Tongue (tissue), 2 donors: ENCODE data around the gene STMN3. TPM values are rescaled to one million over a fixed set of nuclear protein-coding genes. Genes with fewer than 3 reads are reported as not detected.

ENCODE experiments used
- DNase-seq: peaks from one replicate; pipeline ENCODE4 v3.0.0-alpha.2; 2015
- total RNA-seq: library from RNA; depleted of rRNA; stranded (reverse); fragments of >200 nt; gene quantifications from one replicate; pipeline ENCODE4 v1.2.3, GENCODE V29; 2014

STMN3 gene
- total RNA-seq, 1 donor from 2014 or later: 15.6 TPM

GRCh38 chr20:63692436-63693082 is 39.3 kb upstream of the STMN3 start:
- no peak for DNase-seq

- DNase-seq: no peak
These were observed 38.6 kb upstream of the STMN3 start for GRCh38 chr20:63691711-63692435.

DNA sequence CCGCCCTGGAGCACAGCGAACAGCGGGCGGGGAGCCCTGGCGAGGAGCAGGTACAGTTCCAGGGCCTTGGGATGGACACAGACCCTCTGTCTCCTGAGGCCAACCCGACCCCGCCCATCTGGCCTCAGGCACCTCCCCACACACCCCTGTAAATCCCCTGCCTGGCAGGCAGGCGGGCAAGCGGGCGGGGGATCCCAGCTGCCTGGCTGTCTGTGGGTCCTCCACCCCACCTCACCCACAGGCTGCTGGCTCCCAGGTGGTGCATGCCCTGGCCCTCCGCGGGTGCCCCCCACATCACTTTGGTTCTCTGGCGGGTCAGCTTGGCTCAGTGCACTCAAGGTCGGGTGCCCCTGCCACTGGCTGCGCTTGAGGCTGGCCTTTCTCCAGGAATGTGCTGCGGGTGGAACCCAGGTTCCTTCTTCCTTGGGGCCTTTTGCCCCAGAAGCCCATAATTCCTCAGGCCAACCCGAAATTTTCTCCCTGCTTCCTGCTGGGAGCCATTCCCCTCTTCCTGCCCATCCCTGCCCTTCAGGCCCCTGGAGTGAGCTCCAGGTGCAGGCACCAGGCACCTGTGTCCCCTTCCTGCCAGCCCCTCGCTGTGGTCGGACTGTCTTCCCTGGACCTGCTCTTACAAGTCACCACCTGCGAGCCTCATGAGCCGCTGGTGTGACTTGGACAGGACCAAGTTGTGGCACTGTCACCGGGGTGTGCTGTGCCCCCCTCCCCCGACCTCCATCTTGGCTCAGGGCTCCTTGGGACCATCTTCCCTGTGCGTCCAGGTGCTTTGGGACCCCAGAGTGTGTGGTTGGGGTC is 37.9 kb upstream of the STMN3 start:
- no peak for DNase-seq

DNA sequence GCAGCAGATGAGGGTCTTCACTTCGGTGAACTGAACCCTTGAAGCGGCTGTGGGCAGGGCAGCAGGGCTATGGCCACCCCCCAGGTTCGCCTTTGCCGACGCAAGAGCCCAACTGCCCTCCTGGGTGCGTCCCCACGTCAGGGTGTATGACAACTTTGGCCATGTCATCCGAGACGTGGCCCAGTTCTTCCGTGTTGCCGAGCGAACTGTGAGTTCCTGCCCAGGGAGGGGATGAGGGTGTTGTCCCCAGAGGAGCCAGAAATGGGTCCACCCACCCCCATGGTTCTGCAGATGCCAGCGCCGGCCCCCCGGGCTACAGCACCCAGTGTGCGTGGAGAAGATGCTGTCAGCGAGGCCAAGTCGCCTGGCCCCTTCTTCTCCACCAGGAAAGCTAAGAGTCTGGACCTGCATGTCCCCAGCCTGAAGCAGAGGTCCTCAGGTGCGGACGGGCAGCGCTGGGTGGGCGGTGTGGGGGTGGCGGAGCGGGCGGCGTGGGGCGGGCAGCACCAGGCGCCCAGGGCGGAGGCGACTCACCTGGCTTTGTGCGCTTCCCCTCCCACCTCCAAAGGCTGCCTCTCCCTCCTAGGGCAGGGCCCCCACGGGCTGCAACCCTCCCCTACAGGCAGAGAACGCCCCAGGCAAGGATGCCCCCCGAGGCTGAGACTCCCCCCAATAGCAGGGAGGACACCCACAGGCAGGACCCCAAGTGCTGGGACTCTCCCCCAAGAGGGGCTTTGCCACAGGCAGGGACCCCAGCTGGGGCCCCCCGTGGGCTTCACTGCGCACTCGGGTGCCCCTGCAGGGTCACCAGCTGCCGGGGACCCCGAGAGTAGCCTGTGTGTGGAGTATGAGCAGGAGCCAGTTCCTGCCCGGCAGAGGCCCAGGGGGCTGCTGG is 37.0 kb upstream of the STMN3 start:
- no peak for DNase-seq

DNA sequence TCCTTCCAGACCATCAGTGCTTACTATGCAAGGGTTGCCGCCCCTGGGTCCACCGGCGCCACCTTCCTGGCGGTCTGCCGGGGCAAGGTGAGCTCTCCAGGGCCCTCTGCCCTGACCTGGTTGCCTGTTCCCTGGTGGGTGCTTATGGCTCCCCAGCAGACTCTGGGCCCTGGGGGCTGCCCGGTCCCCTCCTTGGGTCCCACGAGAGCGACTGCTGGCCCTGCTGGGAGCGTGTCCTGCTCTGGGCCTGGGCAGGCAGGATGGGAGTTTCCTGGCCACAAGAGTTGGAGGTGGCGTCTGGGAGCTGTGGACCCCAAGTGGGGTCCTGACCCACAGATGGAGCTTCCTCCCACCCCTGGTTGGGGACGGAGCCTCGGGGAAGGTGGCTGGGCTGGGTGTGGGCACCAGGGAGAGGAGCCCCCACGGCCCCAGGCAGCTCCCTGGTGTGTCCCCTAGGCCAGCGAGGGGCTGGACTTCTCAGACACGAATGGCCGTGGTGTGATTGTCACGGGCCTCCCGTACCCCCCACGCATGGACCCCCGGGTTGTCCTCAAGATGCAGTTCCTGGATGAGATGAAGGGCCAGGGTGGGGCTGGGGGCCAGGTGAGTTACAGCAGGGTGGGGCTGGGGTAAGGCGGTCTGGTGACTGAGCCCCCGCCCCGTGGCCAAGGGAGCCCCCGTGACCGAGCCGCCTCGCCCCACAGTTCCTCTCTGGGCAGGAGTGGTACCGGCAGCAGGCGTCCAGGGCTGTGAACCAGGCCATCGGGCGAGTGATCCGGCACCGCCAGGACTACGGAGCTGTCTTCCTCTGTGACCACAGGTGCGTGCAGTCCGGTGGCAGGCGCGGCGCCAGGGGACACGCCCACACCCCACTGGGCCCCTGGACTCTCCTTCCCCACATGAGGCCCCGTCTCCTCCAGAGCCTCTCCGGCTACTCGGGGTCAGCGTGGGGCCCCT is 36.1 kb upstream of the STMN3 start:
- no peak for DNase-seq

- DNase-seq: no peak
These were observed 35.2 kb upstream of the STMN3 start for GRCh38 chr20:63688228-63689045.

DNA sequence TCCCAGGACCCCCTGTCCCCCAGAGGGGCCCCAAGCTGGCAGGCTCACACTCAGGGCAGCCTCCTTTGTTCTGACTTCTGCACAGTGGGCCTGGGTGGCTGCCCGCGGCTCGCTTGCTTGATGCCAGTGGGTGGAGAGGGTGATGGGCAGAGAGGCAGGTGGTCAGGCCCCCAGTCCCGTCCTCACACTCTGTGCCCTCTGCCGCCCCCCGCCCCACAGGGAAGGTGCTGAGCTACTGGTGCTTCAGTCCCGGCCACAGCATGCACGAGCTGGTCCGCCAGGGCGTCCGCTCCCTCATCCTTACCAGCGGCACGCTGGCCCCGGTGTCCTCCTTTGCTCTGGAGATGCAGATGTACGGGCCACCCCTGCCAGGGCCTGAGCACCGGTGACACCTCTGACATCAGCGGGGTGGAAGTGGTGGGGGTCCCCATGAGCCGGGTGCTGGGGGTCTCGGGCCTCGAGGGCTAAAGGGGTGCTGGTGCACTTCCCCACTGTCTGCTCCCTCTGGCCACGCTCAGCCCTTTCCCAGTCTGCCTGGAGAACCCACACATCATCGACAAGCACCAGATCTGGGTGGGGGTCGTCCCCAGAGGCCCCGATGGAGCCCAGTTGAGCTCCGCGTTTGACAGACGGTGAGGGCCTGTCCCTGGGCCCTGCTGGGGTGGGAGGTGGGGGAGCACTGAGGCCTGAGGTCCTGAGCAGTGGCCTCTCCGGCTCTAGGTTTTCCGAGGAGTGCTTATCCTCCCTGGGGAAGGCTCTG is 34.4 kb upstream of the STMN3 start:
- no peak for DNase-seq

DNA sequence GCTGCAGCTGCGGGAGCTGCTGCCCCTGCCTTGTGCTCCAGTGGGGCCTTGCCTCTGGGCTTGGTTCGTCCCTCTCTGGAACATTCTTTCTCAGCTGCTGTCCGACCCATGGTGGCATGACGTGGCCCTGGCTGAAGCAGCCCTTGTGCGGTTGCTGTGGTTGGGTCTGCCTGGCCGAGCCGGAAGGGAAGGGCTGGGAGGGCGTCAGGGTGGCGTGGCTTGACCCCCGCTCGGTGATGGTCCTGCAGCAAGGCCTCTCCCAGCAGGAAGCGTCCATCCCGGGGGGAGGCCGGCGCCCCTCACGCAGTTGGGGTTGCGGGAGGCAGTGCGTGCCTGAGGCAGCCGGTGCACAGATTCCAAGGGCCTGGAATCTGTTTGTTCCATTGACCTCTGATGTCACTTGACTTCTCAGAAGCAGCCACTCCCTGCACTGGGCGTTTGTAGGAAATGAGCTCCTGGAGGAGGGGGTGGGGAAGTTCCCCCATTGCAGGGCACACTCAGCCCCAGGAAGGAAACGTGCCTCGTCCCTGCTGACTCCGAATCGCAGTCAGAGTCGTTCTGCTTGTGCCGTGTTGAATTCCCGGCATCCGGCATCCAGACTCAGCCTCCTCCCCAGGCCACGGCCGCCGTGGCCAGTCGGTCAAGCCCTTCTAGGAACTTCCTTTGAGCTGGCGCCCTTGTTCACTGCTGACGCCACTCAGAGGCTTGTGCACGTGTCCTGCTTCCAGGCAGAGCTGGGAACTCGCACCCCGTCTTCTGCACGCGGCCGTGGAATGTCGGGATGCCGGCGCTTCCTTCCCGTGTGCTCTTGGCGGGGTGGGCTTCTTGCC is 33.5 kb upstream of the STMN3 start:
- DNase-seq: peak; percentile 51

- DNase-seq: no peak
These were observed 32.9 kb upstream of the STMN3 start for GRCh38 chr20:63686094-63686491.

DNA sequence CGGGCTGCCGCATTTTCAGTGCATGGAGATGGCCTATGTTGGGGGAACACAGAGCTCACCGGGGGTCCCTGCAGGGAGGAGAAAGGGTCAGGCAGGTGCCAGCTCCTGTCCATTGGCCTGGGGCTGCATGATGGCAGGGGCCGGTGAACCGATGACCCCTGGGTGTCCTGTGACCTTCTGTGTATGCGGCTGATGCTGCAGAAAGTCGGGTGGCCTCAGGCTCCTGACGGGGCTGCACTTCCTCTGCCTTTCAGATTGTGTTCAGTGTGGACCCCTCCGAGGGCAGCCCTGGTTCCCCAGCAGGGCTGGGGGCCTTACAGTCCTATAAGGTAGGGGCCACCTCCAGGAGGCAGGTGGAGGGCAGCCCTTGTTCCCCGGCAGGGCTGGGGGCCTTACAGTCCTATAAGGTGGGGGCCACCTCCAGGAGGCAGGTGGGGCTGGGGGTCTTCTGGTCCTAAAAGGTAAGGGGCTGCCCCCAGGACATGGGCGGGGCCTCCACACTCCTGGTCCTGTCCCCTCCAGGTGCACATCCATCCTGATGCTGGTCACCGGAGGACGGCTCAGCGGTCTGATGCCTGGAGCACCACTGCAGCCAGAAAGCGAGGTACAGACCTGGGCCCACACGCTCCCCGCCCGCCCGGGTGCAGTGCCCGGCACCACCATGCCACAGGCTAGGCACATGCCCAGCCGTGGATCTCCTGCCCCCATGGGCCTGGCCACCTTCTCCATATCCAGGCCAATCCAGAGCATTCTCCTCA is 32.2 kb upstream of the STMN3 start:
- no peak for DNase-seq

DNA sequence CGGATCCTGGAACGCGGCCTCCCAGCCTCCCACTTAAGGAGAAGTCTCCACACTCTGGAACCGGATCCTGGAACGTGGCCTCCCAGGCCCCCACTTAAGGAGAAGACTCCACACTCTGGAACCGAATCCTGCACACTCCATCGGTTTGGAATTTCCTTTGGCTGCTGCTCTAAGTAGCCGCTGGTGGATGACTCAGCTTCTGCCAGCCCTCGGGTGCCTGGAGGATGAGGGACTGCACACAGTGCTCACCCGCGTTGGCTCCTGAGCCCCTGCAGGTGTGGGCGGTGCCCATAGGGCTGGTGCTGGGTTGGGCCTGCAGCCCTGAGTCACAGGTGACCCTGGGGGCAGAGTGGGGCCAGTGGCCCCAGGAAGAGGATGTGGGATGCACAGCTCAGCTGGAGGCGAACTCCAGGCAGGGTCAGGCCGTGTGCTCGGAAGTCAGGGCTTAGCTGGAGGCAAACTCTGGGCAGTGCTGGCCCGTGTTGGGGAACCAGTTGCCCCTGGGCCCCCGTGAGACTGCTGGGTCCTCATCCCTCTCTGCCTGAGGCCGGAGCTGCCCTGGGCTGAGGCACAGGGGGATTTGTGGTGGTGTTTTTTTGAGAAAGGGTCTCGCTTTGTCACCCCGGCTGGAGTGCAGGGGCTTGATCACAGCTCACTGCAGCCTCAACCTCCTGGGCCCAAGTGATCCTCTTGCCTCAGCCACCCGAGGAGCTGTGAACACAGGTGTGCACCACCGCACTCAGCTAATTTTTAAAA is 29.3 kb upstream of the STMN3 start:
- DNase-seq: no peak

- DNase-seq: no peak
These were observed 28.5 kb upstream of the STMN3 start for GRCh38 chr20:63681609-63682142.

DNA sequence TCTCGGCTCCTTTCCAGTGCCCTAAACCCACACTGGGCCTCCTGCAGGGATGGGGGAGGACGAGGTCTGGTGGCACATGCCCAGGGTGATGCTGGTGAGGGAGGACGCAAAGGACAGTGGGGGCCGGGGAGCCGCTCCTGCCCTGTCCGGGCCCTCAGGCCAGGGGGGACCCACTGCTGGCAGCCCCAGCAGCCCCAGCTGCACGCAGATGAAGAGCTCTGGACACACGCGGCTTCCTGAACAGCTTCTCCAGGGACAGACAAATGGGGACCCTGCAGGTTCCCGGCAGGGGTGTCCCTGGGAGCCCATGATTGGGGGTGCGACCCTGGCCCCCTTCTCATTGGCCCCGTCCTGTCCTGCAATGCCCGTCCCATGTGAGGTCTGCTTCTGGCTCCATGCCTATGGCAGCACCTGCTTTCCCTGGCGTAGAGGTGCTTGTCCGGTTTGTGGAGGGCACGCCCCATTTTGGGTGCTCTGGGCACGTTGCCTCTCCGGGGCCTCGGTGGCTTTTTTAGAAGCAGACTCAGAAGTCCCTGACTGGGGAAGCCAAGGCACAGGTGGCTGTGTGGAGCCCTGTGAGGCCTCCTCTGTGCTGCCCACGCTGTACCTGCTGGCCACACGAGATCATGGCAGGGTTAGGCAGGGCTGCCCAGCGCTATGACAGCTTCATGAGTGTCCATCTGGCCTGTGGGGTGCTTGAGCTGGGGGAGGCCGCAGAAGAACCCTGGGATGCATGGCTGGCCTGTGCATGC is 27.8 kb upstream of the STMN3 start:
- no peak for DNase-seq

DNA sequence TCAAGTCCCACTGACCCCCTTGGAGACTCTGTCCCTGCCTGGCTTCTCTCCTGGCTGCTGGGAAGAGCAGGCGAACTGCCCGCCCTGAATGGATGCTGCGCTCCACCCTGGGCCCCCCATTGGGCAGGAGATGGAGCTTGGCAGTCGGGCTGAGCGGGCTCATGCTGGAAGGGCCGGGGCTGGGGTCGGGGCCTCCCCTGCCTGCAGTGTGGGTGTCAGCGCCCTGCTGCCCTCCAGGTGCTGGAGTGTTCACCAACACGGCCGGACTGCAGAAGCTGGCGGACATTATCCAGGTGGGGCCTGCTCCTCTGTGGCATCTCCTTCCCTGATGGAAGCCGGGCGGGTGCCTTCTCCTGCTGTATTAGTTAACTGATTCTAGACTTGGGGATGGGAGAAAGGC is 27.2 kb upstream of the STMN3 start:
- no peak for DNase-seq

DNA sequence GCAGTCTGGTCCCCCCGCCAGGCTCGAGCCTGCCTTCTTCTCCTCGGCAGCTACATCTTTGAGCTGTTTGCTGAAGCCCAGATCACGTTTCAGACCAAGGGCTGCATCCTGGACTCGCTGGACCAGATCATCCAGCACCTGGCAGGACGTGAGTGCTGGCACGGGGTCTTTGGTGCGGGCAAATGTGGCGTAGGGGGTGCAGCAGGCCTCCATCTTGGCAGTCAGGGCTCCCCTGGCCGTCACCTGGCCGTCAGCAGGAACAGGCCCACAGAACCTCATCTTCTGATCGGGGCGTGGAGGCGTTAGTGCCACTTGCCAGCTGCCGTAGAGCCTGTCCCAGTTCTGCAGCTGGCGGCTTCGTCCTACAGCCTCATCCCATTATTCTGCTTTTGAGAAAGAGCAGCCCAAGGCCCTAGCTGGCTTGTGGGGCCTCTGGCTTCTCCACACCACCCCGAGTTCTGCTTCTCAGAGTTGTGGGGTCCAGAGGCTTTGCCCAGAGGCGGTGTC is 26.6 kb upstream of the STMN3 start:
- no peak for DNase-seq
